Measurements from ENCODE around the gene FZD10. TPM values are rescaled to one million over a fixed set of nuclear protein-coding genes. Genes with fewer than 3 reads are reported as not detected.

Gene FZD10
- total RNA-seq, 4 donors from 2014 or later: 11.7 to 20.7 (median 15.5) TPM

DNA sequence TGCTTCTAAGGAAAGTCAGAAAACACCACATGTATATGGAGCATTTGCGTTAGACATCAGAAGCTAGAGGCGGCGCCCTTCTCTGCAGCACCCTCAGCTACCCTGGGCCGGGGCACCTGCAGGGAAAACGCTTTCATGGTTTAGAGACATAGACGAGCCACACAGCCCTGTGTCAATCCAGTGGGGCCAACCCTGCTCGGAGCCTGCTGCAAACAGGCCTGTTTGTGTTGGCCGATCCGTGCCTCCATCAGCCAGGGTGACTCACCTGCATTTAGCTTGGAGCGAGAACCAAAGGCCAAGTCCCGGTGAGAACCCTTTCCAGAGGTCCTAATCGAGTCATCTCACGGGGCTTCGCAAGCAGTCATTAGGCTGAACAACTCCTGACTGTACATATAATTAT is 19.5 kb upstream of the FZD10 start:
- TF ChIP-seq POLR2AphosphoS5 (IDR thresholded peaks at IDR 0.05): no peak
- TF ChIP-seq POLR2A (IDR thresholded peaks at IDR 0.05): no peak
- TF ChIP-seq, protein P1, sequence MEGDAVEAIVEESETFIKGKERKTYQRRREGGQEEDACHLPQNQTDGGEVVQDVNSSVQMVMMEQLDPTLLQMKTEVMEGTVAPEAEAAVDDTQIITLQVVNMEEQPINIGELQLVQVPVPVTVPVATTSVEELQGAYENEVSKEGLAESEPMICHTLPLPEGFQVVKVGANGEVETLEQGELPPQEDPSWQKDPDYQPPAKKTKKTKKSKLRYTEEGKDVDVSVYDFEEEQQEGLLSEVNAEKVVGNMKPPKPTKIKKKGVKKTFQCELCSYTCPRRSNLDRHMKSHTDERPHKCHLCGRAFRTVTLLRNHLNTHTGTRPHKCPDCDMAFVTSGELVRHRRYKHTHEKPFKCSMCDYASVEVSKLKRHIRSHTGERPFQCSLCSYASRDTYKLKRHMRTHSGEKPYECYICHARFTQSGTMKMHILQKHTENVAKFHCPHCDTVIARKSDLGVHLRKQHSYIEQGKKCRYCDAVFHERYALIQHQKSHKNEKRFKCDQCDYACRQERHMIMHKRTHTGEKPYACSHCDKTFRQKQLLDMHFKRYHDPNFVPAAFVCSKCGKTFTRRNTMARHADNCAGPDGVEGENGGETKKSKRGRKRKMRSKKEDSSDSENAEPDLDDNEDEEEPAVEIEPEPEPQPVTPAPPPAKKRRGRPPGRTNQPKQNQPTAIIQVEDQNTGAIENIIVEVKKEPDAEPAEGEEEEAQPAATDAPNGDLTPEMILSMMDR (IDR thresholded peaks at IDR 0.05): no peak
- TF ChIP-seq EP300 (IDR thresholded peaks at IDR 0.05): no peak
- Histone ChIP-seq H3K4me1 (peaks cover 13% of the 10 kb centered on the region), H3K9me3 (no peaks in the 10 kb centered on the region), H3K27ac (peak overlapping the region; percentile 17), H3K36me3 (no peaks in the 10 kb centered on the region), H3K27me3 (peaks cover 3% of the 10 kb centered on the region), H3K4me3 (no peak overlapping the region)
- WGBS: 68% methylated on average over 11 of the region's 14 CpGs
- no peak for DNase-seq (ENCODE audit: low spot score in 2 of 2)

- 54% methylated on average over 9 of the region's 9 CpGs for WGBS
- H3K36me3 ChIP-seq: no peaks in the 10 kb centered on the region
- H3K4me1 ChIP-seq: peaks cover 13% of the 10 kb centered on the region
- no peak overlapping the region for H3K4me3 ChIP-seq
- no peak for TF ChIP-seq EP300 (IDR thresholded peaks at IDR 0.05)
- TF ChIP-seq POLR2AphosphoS5 (IDR thresholded peaks at IDR 0.05): no peak
- TF ChIP-seq, protein P1 (IDR thresholded peaks at IDR 0.05): no peak
- TF ChIP-seq POLR2A (IDR thresholded peaks at IDR 0.05): no peak
- H3K27me3 ChIP-seq: peaks cover 3% of the 10 kb centered on the region
- H3K27ac ChIP-seq: peak overlapping the region; percentile 17
- no peak for DNase-seq (ENCODE audit: low spot score in 2 of 2)
- H3K9me3 ChIP-seq: no peaks in the 10 kb centered on the region
These were observed 19.1 kb upstream of the FZD10 start for GRCh38 chr12:130143136-130143535.

GRCh38 chr12:130144256-130144655 is 18.0 kb upstream of the FZD10 start:
- TF ChIP-seq POLR2AphosphoS5 (IDR thresholded peaks at IDR 0.05) (no peak), EP300 (IDR thresholded peaks at IDR 0.05) (no peak), POLR2A (IDR thresholded peaks at IDR 0.05) (no peak)
- TF ChIP-seq, protein P1 (IDR thresholded peaks at IDR 0.05): no peak
- peaks cover 3% of the 10 kb centered on the region for H3K27me3 ChIP-seq
- no peak overlapping the region for H3K27ac ChIP-seq
- WGBS: 91% methylated on average over 10 of the region's 10 CpGs
- H3K4me3 ChIP-seq: no peak overlapping the region
- H3K36me3 ChIP-seq: no peaks in the 10 kb centered on the region
- no peak for DNase-seq (ENCODE audit: low spot score in 2 of 2)
- H3K4me1 ChIP-seq: peaks cover 13% of the 10 kb centered on the region
- H3K9me3 ChIP-seq: no peaks in the 10 kb centered on the region

DNA sequence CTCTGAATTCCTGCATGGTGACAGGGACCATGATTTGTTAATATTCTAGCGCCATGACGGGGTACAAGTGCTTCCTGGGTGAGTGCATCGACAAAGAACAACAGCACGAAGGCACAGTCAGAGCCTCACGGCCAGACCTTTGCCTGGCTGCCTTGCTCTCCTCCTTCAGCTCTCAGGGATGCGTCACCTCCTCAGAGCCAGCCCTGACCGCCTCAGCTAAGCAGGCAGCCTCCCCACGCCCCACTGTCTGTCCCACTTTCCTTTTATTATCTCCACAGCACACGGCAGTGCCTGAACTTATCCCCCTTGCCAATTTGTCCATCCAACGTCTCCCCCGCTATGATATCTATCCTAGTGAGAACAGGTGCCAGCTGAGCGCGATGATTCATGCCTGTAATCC is 16.5 kb upstream of the FZD10 start:
- DNase-seq (ENCODE audit: low spot score in 2 of 2): no peak
- TF ChIP-seq POLR2AphosphoS5 (IDR thresholded peaks at IDR 0.05) (no peak), POLR2A (IDR thresholded peaks at IDR 0.05) (no peak)
- TF ChIP-seq, protein P1 (IDR thresholded peaks at IDR 0.05): no peak
- WGBS: 49% methylated on average over 13 of the region's 13 CpGs
- no peaks in the 10 kb centered on the region for H3K9me3 ChIP-seq
- no peak overlapping the region for H3K4me3 ChIP-seq
- H3K27ac ChIP-seq: no peak overlapping the region
- no peaks in the 10 kb centered on the region for H3K36me3 ChIP-seq
- peaks cover 13% of the 10 kb centered on the region for H3K4me1 ChIP-seq
- H3K27me3 ChIP-seq: peaks cover 3% of the 10 kb centered on the region

DNA sequence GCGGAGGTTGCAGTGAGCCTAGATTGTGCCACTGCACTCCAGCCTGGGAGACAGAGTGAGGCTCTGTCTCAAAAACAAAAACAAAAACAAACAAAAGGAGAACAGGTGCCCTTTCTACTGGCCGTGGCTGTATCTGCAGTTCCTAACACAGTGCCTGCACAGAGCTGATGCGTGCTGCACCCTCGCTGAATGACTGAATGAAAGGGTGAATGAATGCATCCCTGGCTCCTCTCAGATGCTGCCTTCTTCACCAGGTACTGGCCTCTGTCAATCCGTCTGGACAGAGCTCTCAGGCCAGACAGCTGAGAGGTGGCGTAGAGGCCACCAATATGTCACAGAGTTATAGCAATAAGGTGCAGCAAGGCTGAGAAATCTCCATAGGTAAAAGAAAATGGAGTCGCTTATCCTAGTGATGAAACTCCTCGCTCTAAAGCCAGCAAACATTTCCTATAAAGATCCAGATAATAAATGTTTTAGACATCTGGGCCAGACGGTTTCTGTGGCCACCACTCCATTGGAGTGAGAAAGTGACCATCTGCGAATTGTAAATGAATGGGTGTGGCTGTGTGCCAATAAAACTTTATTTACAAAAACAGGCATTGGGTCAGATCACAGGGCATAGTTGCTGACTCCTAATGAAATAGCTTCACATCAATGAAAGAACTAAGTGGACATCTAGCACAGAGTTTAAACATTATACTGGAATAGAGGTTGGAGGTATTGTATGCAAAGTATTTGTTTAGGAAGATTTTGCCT is 15.9 kb upstream of the FZD10 start:
- WGBS: 68% methylated on average over 10 of the region's 10 CpGs
- TF ChIP-seq, protein P1 (IDR thresholded peaks at IDR 0.05): no peak
- TF ChIP-seq POLR2AphosphoS5 (IDR thresholded peaks at IDR 0.05): no peak
- TF ChIP-seq POLR2A (IDR thresholded peaks at IDR 0.05): no peak
- no peak for TF ChIP-seq EP300 (IDR thresholded peaks at IDR 0.05)
- peaks cover 3% of the 10 kb centered on the region for H3K27me3 ChIP-seq
- DNase-seq (ENCODE audit: low spot score in 2 of 2): no peak
- H3K4me1 ChIP-seq: peaks cover 13% of the 10 kb centered on the region
- H3K4me3 ChIP-seq: no peak overlapping the region
- H3K27ac ChIP-seq: no peak overlapping the region
- H3K36me3 ChIP-seq: no peaks in the 10 kb centered on the region
- no peaks in the 10 kb centered on the region for H3K9me3 ChIP-seq

All from suprapubic skin (tissue), 4 donors.